BE2C (cell line): ENCODE results near the gene ZBBX.

ENCODE experiments used
- DNase-seq: peaks from one replicate; pipeline ENCODE4 v3.0.0-alpha.2; 2020
- H3K27me3 ChIP-seq: fragments of 250-450 bp; sonication (Bioruptor Pico); 2 replicates; pipeline ENCODE4 v1.5.1; 2020; ENCODE audit warnings: mild to moderate bottlenecking
- H3K36me3 ChIP-seq: fragments of 250-450 bp; sonication (Bioruptor Pico); 2 replicates; pipeline ENCODE4 v1.5.1; 2020; ENCODE audit warnings: mild to moderate bottlenecking
- H3K4me1 ChIP-seq: fragments of 250-450 bp; sonication (Bioruptor Pico); 2 replicates; pipeline ENCODE4 v1.5.1; 2020
- H3K4me3 ChIP-seq: 2 replicates; pipeline ENCODE4 v1.5.1; 2011; ENCODE audit warnings: low read depth, low read length
- H3K9me3 ChIP-seq: fragments of 250-450 bp; sonication (Bioruptor Pico); 2 replicates; pipeline ENCODE4 v1.5.1; 2020
- CTCF ChIP-seq: IDR thresholded peaks from 2 replicates; pipeline ENCODE4 v1.5.1; 2012; ENCODE audit warnings: mild to moderate bottlenecking, low read depth, low read length

The ZBBX gene

GRCh38 chr3:167302678-167303077 lies 77.4 kb downstream of the ZBBX start:
- no peak for TF ChIP-seq CTCF
- no peaks in the 10 kb centered on the region for H3K9me3 ChIP-seq
- H3K4me3 ChIP-seq: no peak overlapping the region
- H3K27me3 ChIP-seq: no peaks in the 10 kb centered on the region
- H3K4me1 ChIP-seq: no peaks in the 10 kb centered on the region
- no peaks in the 10 kb centered on the region for H3K36me3 ChIP-seq
- DNase-seq: no peak

- no peaks in the 10 kb centered on the region for H3K4me1 ChIP-seq
- no peaks in the 10 kb centered on the region for H3K9me3 ChIP-seq
- no peak for TF ChIP-seq CTCF
- no peak overlapping the region for H3K4me3 ChIP-seq
- DNase-seq: no peak
- no peaks in the 10 kb centered on the region for H3K27me3 ChIP-seq
- H3K36me3 ChIP-seq: no peaks in the 10 kb centered on the region
Measured at GRCh38 chr3:167300207-167300606, 79.9 kb downstream of the ZBBX start.

- no peaks in the 10 kb centered on the region for H3K27me3 ChIP-seq
- no peaks in the 10 kb centered on the region for H3K4me1 ChIP-seq
- H3K4me3 ChIP-seq: no peak overlapping the region
- no peaks in the 10 kb centered on the region for H3K9me3 ChIP-seq
- no peak for DNase-seq
- no peak for TF ChIP-seq CTCF
- H3K36me3 ChIP-seq: no peaks in the 10 kb centered on the region
Measured at GRCh38 chr3:167289435-167289834, 90.7 kb downstream of the ZBBX start.

GRCh38 chr3:167288737-167289136 lies 91.4 kb downstream of the ZBBX start:
- H3K4me3 ChIP-seq: no peak overlapping the region
- H3K9me3 ChIP-seq: no peaks in the 10 kb centered on the region
- H3K27me3 ChIP-seq: no peaks in the 10 kb centered on the region
- DNase-seq: no peak
- no peaks in the 10 kb centered on the region for H3K36me3 ChIP-seq
- no peak for TF ChIP-seq CTCF
- H3K4me1 ChIP-seq: no peaks in the 10 kb centered on the region

- H3K27me3 ChIP-seq: no peaks in the 10 kb centered on the region
- TF ChIP-seq CTCF: no peak
- DNase-seq: no peak
- H3K36me3 ChIP-seq: no peaks in the 10 kb centered on the region
- no peaks in the 10 kb centered on the region for H3K9me3 ChIP-seq
- no peak overlapping the region for H3K4me3 ChIP-seq
- no peaks in the 10 kb centered on the region for H3K4me1 ChIP-seq
Measured at GRCh38 chr3:167287308-167287707, 92.8 kb downstream of the ZBBX start.

- no peak for TF ChIP-seq CTCF
- Histone ChIP-seq H3K36me3 (no peaks in the 10 kb centered on the region), H3K27me3 (no peaks in the 10 kb centered on the region), H3K4me1 (no peaks in the 10 kb centered on the region), H3K4me3 (no peak overlapping the region), H3K9me3 (no peaks in the 10 kb centered on the region)
- no peak for DNase-seq
Measured at GRCh38 chr3:167274141-167274874, 105.8 kb downstream of the ZBBX start.
